H54 (cell line): ENCODE measurements around the gene MTERF1.

Source experiments
- DNase-seq: peaks from one replicate; pipeline ENCODE4 v3.0.0; 2011; ENCODE audit warnings: low spot score, mixed read lengths; ENCODE audit not compliant: insufficient read length
- FAIRE-seq: peaks from 3 replicates; lab custom pipeline; 2011; peaks lifted over from hg19 to GRCh38; lab: Jason Lieb, UNC
- POLR2A ChIP-seq: IDR thresholded peaks from 2 replicates; pipeline ENCODE4 v1.6.1; 2011; ENCODE audit warnings: low read depth, mild to moderate bottlenecking, low read length

The MTERF1 gene

GRCh38 chr7:91835091-91835825 lies 45.2 kb downstream of the MTERF1 start:
- FAIRE-seq = peak; percentile 15
- no peak for TF ChIP-seq POLR2A
- DNase-seq = no peak

GRCh38 chr7:91832493-91833045 lies 47.9 kb downstream of the MTERF1 start:
- FAIRE-seq (no peak), DNase-seq (no peak)
- no peak for TF ChIP-seq POLR2A

GRCh38 chr7:91827169-91827568 lies 53.3 kb downstream of the MTERF1 start:
- DNase-seq (no peak), FAIRE-seq (no peak)
- TF ChIP-seq POLR2A = no peak

GRCh38 chr7:91826377-91826776 lies 54.1 kb downstream of the MTERF1 start:
- TF ChIP-seq POLR2A = no peak
- DNase-seq (no peak), FAIRE-seq (no peak)

GRCh38 chr7:91824201-91824600 lies 56.3 kb downstream of the MTERF1 start:
- no peak for DNase-seq
- FAIRE-seq = no peak
- no peak for TF ChIP-seq POLR2A
